Parathyroid adenoma (tissue), 2 donors: ENCODE measurements around the gene EIF3A.

Experiments used
- H2AFZ ChIP-seq: fragments of 300-600 bp; sonication (generic); one replicate; pipeline ENCODE4 v1.7.0; 2017; ENCODE audit warnings: antibody characterized with exemption, mild to moderate bottlenecking
- H3K27ac ChIP-seq: fragments of 300-600 bp; sonication (generic); one replicate; pipeline ENCODE4 v1.7.0; 2017
- H3K27me3 ChIP-seq: fragments of 300-600 bp; sonication (generic); one replicate; pipeline ENCODE4 v1.7.0; 2017; ENCODE audit warnings: low read length; ENCODE audit not compliant: control insufficient read depth, insufficient read depth
- H3K36me3 ChIP-seq: fragments of 300-600 bp; sonication (generic); one replicate; pipeline ENCODE4 v1.7.0; 2017; ENCODE audit warnings: low read length; ENCODE audit not compliant: control insufficient read depth, insufficient read depth
- H3K4me1 ChIP-seq: fragments of 300-600 bp; sonication (generic); one replicate; pipeline ENCODE4 v1.7.0; 2017; ENCODE audit warnings: control low read depth
- H3K4me2 ChIP-seq: fragments of 300-600 bp; sonication (generic); one replicate; pipeline ENCODE4 v1.7.0; 2017; ENCODE audit warnings: low read length
- H3K4me3 ChIP-seq: fragments of 300-600 bp; sonication (generic); one replicate; pipeline ENCODE4 v1.7.0; 2017; ENCODE audit warnings: low read depth, low read length
- H3K79me2 ChIP-seq: fragments of 300-600 bp; sonication (generic); one replicate; pipeline ENCODE4 v1.7.0; 2017; ENCODE audit warnings: control low read depth
- H3K9ac ChIP-seq: fragments of 300-600 bp; sonication (generic); one replicate; pipeline ENCODE4 v1.7.0; 2017; ENCODE audit warnings: mild to moderate bottlenecking
- H3K9me3 ChIP-seq: fragments of 300-600 bp; sonication (generic); one replicate; pipeline ENCODE4 v1.7.0; 2017; ENCODE audit warnings: low read length; ENCODE audit not compliant: control insufficient read depth
- TF ChIP-seq, protein P1 (sequence below): fragments of 300-600 bp; sonication (generic); IDR thresholded peaks from one replicate; pipeline ENCODE4 v1.7.0; 2017; ENCODE audit warnings: antibody characterized with exemption, mild to moderate bottlenecking
- donor health status: primary hyperparathyroidism.

The EIF3A gene

DNA sequence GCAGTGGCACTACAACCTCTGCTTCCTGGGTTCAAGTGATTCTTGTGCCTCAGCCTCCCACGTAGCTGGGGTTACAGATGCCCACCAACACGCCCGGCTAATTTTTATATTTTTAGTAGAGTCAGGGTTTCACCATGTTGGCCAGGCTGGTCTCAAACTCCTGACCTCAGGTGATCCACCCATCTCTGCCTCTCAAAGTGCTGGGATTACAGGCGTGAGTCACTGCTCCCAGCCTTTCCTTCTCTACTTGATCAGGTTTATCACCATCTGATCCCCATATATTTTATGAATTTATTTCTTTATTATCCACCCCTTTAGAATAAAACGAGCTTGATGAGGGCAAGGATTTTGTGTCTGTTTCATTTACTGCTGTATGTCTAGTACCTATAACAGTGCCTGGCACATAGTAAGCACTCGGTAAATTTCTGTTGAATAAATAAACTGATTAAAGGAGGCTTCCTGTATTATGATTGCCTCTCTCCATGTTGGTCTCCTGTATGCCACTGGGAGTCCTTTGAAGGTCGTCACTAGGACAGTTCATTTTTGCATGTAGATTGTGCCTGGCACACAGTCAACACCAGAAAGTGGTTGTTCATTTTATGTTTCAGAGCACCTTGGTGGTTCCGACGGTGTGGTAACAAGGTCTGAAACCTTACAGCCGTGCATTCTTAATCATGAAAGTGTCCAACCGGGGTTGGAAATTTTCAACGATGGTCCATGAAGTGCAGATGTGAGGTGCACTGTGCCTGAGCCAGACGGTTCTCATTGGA lies 9.6 kb upstream of the EIF3A start:
- H3K4me2 ChIP-seq = no peak overlapping the region
- no peak overlapping the region for H3K27ac ChIP-seq

DNA sequence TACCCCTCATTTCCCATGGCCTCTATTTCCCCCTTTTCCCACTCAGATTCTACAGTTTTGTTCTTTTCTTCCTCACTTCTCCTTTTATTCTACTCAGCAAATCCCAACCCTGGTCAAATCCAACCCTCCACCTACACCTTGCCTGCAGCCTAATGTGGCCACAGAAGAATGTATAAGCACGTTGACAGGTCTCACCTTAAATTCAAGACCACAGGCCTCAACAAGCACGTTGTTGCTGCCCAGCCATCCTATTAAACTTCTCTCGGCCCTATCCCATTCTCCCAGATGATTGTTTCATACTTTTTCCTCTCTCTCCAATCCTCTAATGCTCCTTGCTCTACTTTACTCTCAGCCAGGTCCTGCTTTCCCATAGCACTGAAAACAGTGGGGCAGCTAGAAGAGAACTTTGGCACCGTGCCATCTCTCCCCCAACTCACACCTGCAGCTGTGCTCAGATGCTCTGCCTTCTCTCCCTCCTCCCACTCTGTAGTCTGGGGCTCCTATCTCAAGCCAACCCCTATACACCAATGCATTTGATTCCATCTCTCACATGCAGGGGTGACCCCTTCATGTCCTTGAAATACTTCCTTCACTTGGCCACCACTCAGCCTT lies 6.8 kb upstream of the EIF3A start:
- Histone ChIP-seq H3K79me2 (no peaks in the 10 kb centered on the region), H3K27ac (no peak overlapping the region), H3K4me2 (no peak overlapping the region), H3K27me3 (no peaks in the 10 kb centered on the region), H3K4me1 (no peaks in the 10 kb centered on the region), H2AFZ (no peak overlapping the region), H3K9ac (no peak overlapping the region), H3K9me3 (no peaks in the 10 kb centered on the region), H3K36me3 (no peaks in the 10 kb centered on the region), H3K4me3 (no peak overlapping the region)
- TF ChIP-seq, protein P1, sequence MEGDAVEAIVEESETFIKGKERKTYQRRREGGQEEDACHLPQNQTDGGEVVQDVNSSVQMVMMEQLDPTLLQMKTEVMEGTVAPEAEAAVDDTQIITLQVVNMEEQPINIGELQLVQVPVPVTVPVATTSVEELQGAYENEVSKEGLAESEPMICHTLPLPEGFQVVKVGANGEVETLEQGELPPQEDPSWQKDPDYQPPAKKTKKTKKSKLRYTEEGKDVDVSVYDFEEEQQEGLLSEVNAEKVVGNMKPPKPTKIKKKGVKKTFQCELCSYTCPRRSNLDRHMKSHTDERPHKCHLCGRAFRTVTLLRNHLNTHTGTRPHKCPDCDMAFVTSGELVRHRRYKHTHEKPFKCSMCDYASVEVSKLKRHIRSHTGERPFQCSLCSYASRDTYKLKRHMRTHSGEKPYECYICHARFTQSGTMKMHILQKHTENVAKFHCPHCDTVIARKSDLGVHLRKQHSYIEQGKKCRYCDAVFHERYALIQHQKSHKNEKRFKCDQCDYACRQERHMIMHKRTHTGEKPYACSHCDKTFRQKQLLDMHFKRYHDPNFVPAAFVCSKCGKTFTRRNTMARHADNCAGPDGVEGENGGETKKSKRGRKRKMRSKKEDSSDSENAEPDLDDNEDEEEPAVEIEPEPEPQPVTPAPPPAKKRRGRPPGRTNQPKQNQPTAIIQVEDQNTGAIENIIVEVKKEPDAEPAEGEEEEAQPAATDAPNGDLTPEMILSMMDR = no peak

More for the DNA sequence above, 9.6 kb upstream of the EIF3A start:
- Histone ChIP-seq H3K4me1 (no peaks in the 10 kb centered on the region), H3K27me3 (no peaks in the 10 kb centered on the region), H3K36me3 (no peaks in the 10 kb centered on the region), H3K4me3 (no peak overlapping the region), H2AFZ (no peak overlapping the region), H3K9ac (no peak overlapping the region), H3K79me2 (no peaks in the 10 kb centered on the region), H3K9me3 (no peaks in the 10 kb centered on the region)
- TF ChIP-seq, protein P1 = no peak

DNA sequence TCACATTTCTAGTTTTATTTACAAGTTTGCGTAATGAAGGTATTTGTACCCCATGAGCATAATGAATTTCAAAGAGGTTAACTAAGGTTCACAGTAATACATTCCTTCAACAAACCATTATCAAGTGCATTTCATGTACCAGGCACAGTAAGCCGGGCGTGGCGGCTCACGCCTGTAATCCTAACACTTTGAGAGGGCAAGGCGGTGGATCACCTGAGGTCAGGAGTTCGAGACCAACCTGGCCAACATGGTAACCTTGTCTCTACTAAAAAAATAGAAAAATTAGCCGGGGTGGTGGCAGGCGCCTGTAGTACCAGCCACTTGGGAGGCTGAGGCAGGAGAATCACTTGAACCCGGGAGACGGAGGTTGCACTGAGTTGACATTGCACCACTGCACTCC lies 4.3 kb upstream of the EIF3A start:
- Histone ChIP-seq H3K79me2 (no peaks in the 10 kb centered on the region), H3K4me3 (no peak overlapping the region), H3K27ac (no peak overlapping the region), H3K27me3 (no peaks in the 10 kb centered on the region), H3K9me3 (no peaks in the 10 kb centered on the region), H3K36me3 (no peaks in the 10 kb centered on the region), H3K4me1 (peaks cover 2% of the 10 kb centered on the region), H3K4me2 (no peak overlapping the region), H2AFZ (no peak overlapping the region), H3K9ac (no peak overlapping the region)
- TF ChIP-seq, protein P1 = no peak

DNA sequence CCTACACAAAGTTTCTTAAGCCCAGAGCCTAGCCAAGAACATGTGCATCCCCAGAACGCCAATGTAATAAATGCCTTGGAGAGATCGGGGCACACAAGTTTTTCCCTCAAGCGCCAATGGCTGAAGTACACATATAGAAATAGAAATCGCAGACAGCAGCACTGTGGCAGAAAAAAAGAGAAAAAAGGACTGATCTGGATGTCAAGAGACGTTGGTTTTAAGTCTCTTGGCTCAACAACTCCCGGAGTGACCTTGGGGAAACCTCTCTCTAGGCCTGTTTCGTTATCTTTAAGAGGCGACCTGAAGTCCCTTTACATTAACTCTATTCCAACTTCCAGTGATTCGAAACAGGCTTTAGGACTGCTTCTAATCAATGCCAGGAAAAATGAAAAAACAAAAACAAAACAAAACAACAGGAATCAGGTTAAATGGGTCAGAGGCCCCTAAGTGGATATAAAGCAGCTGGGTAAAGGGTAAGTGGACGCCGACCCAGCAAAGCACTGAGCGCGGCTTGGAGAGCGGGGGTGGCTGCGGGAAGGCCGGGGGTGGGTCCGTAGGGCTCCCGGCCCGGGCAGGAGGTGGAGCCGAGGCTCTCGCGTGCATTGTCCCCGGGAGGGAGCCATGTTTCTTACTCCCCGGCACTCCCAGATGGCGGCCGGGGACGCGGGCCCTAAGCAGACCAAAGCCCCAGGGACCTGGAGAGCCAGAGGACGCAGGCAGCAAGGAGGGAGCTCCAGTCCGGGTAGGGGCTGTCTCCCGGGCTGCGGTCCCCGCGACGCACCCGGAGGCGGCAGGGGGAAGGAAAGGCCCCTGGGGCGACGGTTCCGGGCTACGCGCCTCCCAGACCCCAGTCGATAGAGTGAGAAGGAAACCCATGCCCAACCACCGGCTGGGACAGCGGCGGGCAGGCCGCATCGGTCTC lies 757 bp downstream of the EIF3A start:
- Histone ChIP-seq H3K27ac (peak overlapping the region; percentile 95), H3K79me2 (peaks cover 34% of the 10 kb centered on the region), H2AFZ (peak overlapping the region; percentile 99), H3K4me3 (peak overlapping the region; percentile 92), H3K4me2 (peak overlapping the region; percentile 78), H3K9me3 (no peaks in the 10 kb centered on the region), H3K9ac (peak overlapping the region; percentile 96), H3K4me1 (peaks cover 8% of the 10 kb centered on the region), H3K27me3 (no peaks in the 10 kb centered on the region), H3K36me3 (no peaks in the 10 kb centered on the region)
- TF ChIP-seq, protein P1 = no peak
